GM10847 (cell line): ENCODE results near the gene TAL2.

Experiments used
- POLR2A ChIP-seq: IDR thresholded peaks from 2 replicates; pipeline ENCODE4 v1.6.1; 2011; ENCODE audit not compliant: insufficient read length; ENCODE audit errors: extremely low read depth

TAL2 gene

GRCh38 chr9:105662184-105663104, at the start of gene TAL2:
Gene TAL2 (plus strand): TSS chr9:105662457. CDS start chr9:105662497, 40 bp downstream.
- no peak for TF ChIP-seq POLR2A

- TF ChIP-seq POLR2A = no peak
Measured at GRCh38 chr9:105621001-105621400, 41.3 kb upstream of the TAL2 start.

GRCh38 chr9:105625088-105625487, 37.2 kb upstream of the TAL2 start:
- no peak for TF ChIP-seq POLR2A

GRCh38 chr9:105632807-105633206, 29.4 kb upstream of the TAL2 start:
- TF ChIP-seq POLR2A = no peak

GRCh38 chr9:105633411-105633810, 28.8 kb upstream of the TAL2 start:
- no peak for TF ChIP-seq POLR2A

GRCh38 chr9:105636331-105636730, 25.9 kb upstream of the TAL2 start:
- TF ChIP-seq POLR2A = no peak

GRCh38 chr9:105637787-105638395, 24.4 kb upstream of the TAL2 start:
- no peak for TF ChIP-seq POLR2A

- TF ChIP-seq POLR2A = no peak
Measured at GRCh38 chr9:105639936-105640335, 22.3 kb upstream of the TAL2 start.

- TF ChIP-seq POLR2A = no peak
Measured at GRCh38 chr9:105643795-105644194, 18.5 kb upstream of the TAL2 start.

GRCh38 chr9:105646879-105647594, 15.2 kb upstream of the TAL2 start:
- no peak for TF ChIP-seq POLR2A

- TF ChIP-seq POLR2A = no peak
Measured at GRCh38 chr9:105647595-105648349, 14.5 kb upstream of the TAL2 start.

- no peak for TF ChIP-seq POLR2A
Measured at GRCh38 chr9:105651806-105652205, 10.5 kb upstream of the TAL2 start.

- no peak for TF ChIP-seq POLR2A
Measured at GRCh38 chr9:105656131-105656921, 5.9 kb upstream of the TAL2 start.

- TF ChIP-seq POLR2A = no peak
Measured at GRCh38 chr9:105658351-105658750, 3.9 kb upstream of the TAL2 start.
